ENCODE data around the gene UBTD1. TPM values are rescaled to one million over a fixed set of nuclear protein-coding genes. Genes with fewer than 3 reads are reported as not detected.

The UBTD1 gene
- total RNA-seq, 4 donors from 2014 or later: 3.9 to 23.4 (median 12.4) TPM

DNA sequence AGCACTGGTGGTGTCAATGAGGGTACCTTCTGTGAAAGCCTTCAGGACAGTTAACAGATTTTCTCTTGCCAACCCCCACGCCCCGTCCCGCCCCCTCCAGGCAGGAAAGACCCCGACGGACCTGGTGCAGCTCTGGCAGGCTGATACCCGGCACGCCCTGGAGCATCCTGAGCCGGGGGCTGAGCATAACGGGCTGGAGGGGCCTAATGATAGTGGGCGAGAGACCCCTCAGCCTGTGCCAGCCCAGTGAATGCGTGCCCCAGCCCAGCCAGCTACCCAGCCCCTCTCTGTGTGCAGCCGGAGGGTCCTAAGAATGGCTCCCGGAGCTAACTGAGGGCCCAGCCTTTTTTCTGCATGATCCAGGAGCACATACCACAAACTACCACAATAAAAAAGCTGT lies 84.8 kb downstream of the UBTD1 start:
- TF ChIP-seq, protein P1, sequence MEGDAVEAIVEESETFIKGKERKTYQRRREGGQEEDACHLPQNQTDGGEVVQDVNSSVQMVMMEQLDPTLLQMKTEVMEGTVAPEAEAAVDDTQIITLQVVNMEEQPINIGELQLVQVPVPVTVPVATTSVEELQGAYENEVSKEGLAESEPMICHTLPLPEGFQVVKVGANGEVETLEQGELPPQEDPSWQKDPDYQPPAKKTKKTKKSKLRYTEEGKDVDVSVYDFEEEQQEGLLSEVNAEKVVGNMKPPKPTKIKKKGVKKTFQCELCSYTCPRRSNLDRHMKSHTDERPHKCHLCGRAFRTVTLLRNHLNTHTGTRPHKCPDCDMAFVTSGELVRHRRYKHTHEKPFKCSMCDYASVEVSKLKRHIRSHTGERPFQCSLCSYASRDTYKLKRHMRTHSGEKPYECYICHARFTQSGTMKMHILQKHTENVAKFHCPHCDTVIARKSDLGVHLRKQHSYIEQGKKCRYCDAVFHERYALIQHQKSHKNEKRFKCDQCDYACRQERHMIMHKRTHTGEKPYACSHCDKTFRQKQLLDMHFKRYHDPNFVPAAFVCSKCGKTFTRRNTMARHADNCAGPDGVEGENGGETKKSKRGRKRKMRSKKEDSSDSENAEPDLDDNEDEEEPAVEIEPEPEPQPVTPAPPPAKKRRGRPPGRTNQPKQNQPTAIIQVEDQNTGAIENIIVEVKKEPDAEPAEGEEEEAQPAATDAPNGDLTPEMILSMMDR (IDR thresholded peaks at IDR 0.05; ENCODE audit: low read depth): no peak

DNA sequence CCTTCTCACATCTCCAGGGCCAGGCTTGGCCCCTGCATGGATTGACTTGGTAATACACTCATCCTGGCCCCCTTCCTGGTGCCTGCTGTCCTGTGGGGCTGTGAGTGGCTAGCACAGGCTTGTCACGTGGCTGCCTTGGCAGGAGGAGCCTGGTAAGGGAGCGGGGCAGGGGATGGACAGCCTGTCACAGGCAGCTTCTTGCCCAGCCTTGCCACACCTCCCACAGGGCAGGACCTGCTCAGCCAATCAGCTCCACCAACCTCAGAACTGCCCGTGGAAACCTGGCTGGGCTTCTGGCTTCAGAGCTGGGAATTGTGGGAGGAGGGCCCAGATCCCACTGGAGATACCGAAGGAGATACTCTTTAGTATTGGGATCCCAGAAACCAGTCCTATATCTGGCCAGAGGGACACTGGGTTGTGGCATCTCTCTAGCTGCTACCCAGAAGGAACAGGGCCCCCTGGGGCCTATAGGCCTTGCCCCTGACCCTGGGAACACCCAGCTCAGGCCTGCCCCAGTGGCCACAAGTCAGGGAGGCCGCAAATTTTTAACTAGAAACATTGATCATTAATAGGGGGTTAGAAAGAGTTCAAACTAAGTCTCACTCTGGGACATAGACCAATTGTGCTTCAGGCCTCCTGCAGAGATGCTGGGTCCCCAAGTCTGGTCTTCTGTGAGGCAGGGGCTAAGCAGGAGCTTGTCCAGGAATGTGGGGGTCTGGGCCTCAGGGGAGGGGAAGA lies 85.5 kb downstream of the UBTD1 start, which contains the start of gene HOGA1:
TSS of gene HOGA1 (plus strand) at position 330 of the 738 bp plus-strand sequence. CDS start at position 645, 315 bp downstream.
- TF ChIP-seq, protein P1 (IDR thresholded peaks at IDR 0.05; ENCODE audit: low read depth): no peak

DNA sequence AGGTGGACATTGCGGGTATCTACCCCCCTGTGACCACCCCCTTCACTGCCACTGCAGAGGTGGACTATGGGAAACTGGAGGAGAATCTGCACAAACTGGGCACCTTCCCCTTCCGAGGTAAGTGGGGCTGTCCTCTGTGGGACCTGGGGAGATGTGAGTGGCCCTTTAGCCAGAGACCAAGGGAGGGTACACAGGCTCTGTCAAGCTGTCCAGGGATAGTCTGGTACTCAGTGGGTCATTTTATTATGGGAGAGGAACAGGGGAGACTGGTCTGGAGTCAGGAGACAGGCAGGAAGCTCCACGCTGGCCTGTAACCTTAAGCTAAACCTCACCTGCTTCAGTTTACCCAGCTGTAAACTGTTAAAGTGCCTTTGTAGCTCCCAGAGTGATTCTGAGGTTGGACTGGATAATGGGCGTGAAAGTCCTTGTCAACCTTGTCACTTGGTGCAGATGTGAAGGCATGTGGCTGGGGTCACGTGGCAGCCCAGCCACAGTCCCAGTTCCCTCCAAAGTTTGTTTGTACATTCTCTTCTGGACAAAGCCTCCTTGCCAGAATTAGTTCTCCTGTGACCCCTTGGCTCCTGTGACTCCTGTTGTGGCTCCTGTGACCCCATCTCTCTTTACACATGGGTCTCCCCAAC lies 86.2 kb downstream of the UBTD1 start:
- TF ChIP-seq, protein P1 (IDR thresholded peaks at IDR 0.05; ENCODE audit: low read depth): no peak

DNA sequence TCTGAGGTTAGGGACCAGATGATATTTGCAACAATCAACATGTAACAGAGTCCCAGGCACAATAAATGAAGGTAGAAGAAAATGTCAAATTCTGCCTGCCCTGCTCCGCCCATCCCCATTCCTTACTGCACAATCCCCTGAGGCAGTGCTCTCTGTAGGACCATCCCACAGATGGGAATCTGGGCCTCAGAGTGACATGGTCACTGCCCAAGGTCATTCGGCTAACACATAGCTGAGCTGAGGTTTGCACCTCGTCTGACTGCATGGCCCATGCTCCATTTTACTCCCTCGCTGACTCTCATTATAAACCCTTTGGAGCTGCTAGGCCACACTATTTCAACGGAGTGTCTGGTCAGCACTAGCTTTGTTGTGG lies 86.7 kb downstream of the UBTD1 start:
- TF ChIP-seq, protein P1 (IDR thresholded peaks at IDR 0.05; ENCODE audit: low read depth): no peak

DNA sequence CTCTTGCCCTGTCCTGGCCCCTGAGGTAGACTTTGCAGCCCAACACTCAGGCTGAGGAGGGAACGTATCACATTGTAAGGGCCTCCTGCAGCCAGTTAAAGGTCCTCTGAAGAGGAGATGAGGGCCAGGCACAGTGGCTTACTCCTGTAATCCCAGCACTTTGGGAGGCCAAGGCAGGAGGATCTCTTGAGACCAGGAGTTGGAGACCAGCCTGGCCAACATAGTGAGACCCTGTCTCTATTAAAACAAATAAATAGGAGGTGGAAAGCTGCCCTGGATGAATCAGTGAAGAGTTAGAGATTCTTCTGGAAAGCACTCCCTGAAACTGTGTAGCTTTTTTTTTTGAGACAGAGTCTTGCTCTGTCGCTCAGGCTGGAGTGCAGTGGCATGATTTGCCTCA lies 88.5 kb downstream of the UBTD1 start:
- TF ChIP-seq, protein P1 (IDR thresholded peaks at IDR 0.05; ENCODE audit: low read depth): no peak

DNA sequence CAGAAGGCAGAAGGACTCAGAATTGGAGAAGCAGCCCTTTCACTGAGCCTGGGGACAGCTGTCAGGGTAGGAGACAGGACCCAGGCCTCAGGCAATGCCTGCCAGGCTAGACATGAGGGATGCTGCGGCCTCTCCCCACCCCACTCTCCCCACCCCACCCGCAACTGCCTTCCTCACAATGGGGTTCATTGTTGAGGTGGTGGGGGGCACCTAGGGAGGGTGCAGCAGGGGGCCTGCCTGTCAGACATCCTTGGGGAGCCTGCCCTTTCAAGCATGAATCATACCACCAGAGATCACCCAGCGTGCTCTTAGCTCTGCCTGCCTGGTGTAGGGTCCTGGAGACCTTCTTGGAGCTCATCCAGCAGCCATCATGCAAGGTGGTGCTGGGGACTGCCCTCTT lies 90.8 kb downstream of the UBTD1 start, which contains the start of gene C10orf62:
TSS of gene C10orf62 (plus strand) at position 243 of the 400 bp plus-strand sequence. CDS start 177 bp downstream, outside the sequence.
- TF ChIP-seq, protein P1 (IDR thresholded peaks at IDR 0.05; ENCODE audit: low read depth): no peak

DNA sequence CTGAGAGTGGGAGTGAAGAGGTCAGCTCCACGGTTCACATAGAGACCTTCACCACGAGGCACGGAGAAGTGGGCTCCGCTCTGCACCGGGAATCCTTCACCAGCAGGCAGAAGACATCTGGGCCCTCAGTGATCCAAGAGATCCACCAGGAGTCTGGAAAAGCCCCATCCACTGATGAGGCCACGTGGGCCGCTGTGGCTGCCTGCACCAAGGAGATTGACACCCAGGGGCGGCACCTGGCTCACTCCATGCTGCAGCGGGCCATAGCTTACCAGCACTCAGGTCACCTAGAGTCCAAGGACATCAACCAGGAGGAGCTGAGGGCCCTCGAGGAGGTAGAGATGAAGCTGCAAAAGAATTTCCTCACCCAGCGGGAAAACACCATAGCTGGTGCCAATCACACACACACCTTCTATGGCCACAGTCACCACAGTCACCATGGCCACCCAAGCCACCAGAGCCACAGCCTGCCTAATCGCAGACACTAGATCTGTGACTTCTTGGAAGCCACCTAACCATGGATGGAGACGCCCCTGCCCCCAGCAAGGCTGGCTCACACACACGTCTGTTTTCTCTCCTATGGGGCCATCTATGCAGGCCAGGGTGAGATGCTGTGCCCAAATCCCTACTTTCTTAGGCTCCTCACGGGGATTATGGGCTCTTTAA lies 91.5 kb downstream of the UBTD1 start:
- TF ChIP-seq, protein P1 (IDR thresholded peaks at IDR 0.05; ENCODE audit: low read depth): no peak

All from subcutaneous adipose tissue (tissue), 4 donors.